GM18909 (cell line): Measurements from ENCODE around the gene TBCD.
"Not testable (repeated sequence)": the region's sequence is repeated elsewhere in the genome, so short reads cannot be mapped to it uniquely, and the experiment has no call there.

Source experiments
- ATAC-seq: cut with Tn5 transposase; IDR thresholded peaks from one replicate; pipeline ENCODE4 v1.9.1; 2021; ENCODE audit warnings: mild to moderate bottlenecking; ENCODE audit not compliant: unreplicated experiment, poor library complexity

Gene TBCD

DNA sequence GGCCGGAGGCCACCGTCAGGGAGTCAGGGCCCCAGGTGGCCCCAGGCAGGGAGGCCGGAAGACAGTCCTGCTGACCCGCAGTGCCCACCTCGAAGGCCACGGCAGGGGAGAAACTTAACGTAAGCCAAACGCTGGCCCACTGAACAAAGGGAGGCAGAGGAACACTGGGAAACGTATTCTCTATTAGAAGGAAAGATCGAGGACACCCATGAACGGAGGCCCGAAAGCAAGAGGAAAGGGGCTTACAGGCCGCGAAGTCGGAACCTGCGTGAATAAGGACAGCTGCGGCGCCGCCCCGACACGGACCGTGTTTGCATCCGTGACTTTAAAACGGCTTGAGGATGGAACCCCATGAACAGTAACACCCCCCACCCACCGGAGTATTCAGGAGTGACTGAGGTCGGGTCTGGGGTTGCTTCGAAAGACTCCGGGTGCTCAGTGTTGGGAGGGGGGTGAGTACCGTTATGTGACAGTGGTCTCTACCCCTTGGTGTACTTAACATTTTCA, 225.2 kb downstream of the TBCD start:
- ATAC-seq, result no peak

DNA sequence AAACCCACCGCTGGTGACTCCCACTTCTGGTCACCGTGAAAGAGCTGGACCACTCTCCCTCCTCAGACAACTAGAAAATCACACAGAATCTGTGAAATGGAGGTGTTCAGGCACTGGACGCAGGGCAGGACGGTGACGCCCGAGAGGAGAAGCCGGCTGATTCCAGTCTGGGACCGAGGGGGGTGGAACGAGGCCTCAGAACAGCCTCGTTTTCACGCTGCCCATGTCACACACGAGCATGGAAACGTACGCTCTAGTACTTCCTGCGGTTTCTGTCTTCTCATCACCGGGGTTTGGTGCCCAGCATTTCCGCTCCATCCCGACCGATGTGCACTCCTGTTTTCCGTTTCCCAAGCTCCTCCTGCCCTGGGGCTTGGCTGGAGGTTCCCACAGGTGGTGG, 225.7 kb downstream of the TBCD start:
- no peak for ATAC-seq

DNA sequence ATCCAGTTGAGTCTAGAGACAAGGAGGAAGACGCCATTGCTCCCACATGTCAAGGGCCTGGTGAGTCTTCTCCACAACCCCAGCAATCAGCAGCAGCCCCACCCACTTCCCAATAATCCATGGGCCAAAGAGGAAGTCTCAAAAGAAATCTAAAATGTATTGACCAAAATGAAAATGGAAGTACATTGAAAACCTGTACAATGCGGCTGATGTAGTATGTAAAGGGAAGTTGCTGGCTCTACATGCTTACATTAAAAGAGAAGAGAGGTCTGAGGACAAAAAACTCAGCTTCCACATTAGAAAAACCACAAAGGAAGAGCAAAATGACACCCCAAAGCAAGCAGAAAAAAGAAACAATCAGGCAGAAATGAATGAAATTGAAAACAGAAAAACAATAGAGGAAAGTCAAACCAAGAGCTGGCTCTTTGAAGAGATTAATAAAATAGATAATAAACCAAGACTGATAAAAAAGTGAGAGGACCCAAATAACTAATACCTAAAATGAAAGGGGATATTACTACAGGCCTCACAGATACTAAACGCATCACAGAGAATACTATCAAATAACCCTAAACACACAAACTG, 227.0 kb downstream of the TBCD start:
- no peak for ATAC-seq

DNA sequence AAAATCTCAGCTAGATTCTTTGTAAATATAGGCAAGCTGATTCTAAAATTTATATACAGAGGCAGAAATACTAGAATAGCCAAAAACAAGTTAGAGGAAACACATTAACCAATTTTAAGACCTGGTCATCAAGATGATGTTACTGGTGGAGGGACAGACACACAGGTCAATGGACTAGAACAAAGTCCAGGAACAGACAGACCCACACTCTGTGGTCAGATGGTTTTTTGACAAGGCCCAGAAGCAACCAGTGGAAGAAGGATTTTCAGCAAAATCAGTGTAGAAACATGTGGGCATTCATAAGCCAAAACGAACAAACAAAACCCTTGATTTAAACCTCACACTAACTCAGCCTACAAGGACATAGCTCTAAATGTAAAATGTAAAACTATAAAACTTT, 227.9 kb downstream of the TBCD start:
- ATAC-seq, result no peak

DNA sequence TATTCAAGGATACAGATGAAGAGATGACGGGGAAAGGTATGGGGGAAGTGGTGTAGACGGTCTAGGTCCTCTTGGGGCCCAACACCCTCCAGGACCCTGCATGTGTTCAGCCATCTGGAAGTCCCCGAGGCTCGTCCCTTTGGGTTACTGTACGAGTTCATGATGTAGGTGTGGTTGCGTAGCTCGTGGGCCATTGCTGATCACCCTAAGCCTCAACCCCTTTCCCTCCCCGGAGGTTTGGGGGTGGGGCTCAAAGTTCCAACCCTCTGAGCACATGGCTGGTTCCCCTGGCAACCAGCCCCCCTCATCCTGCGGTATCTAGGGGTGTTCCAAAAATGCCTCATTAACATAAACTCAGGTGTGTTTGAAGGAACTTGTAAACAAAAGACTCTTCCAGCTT, 228.8 kb downstream of the TBCD start:
- ATAC-seq, result no peak

DNA sequence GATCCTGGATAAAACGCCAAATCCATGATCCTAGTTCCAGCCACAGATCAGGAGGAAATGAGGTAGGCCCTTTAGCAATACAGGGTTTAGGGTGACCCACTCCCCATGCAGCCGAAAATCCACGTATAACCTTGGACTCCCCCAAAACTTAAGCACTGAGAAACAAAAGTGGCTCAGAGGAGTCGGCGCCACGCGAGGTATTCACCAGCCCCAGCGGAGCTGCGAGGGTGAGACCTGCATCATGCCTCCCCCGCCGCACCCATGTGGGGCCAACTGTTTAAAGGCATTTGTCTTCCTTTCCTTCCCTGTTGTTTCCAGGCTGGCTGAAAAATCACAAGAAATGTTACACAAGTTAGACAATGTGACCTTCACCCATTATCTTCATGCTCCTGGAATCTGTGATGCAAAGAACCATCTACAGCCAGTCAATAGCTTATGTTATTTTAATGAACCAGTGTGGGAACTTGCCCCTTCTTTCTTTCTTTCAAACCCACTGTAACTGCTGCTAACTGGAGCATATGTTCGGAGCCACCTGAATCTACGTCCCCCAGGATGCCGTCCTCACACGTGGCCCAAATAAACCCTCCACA, 229.4 kb downstream of the TBCD start:
- ATAC-seq, result no peak

DNA sequence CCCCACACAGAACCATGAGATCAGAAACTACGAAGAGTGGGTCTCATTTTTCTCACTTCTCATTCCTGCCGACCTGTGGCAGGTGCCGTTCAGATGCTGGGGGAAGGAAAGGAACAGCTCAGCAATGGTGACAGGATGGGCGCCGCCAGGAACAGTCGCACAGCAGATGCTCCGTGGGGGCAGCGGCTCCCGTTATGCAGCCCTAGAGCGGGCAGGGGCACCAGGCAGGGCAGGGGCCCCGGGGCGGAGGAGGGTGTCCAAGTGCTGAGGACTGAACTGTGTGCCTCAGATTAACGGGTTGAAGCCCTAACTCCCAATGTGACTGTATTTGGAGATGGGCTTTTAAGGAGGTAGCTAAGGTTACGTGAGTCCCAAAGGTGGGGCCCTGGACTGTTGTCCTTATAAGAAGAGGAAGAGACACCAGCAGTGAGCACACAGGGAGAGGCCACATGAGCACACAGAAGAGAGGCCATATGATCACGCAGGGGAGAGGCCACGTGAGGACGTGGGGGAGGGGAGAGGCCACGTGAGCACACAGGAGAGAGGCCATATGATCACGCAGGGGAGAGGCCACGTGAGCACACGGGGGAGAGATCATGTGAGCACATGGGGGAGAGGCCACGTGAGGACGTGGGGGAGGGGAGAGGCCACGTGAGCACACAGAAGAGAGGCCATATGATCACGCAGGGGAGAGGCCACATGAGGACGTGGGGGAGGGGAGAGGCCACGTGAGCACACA, 231.8 kb downstream of the TBCD start:
- ATAC-seq, result no peak

DNA sequence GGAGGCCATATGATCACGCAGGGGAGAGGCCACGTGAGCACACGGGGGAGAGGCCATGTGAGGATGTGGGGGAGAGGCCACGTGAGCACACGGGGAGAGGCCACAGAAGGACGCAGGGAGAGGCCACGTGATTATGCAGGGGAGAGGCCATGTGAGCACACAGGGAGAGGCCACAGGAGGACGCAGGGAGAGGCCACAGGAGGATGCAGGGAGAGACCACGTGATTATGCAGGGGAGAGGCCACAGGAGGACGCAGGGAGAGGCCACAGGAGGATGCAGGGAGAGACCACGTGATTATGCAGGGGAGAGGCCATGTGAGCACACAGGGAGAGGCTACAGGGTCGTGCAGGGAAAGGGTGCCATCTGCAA, 232.4 kb downstream of the TBCD start:
- ATAC-seq, result not testable (repeated sequence)

DNA sequence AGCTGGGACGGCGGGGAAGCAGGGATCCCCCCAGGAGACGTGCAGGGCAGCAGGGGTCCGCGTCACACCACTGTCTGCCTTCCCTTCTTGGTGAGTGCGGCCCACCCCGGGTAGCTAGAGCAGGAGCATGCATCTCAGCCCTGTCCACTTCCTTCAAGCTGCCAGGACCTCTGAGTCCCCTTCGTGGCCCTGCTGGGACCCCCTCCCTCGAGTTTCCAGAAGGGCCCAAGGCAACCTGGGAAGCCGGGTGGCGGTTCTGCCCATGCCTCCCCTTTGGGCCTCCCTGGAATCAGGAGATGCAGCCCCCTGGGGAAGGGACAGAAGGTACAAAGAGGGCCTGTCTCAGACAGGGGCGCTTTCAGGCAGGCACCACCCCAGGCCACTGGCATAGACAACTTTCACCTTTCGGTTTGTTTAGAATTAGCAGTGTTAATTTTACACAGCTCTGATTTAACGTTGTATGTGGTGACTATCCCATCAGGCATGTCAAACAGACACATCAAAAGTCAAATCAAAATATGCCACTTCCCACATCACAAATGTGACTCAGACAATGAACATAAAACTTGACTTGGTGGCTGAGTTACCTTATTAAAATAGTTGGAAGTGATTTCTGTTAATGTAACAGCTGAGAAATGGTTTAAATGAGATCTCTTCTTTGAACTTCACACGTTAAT, 233.0 kb downstream of the TBCD start:
- ATAC-seq, result no peak

DNA sequence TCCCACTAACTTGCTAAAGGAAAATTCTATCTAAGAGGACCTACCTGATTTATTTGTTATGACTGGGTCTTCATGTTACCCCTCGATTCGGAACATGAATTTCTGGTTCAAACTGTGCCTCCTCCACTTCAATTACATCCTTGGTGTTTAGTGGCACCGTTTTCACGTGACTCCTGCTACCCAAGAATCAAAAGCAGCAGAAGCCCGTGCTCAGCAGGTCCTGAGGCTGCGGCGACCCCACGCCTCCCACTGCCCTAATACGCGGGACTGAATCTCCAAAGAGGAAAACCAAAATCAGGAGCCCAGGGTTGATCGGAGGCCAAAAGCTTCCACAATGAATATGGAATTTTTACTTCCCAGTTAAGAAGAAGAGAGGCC, 233.6 kb downstream of the TBCD start:
- no peak for ATAC-seq

DNA sequence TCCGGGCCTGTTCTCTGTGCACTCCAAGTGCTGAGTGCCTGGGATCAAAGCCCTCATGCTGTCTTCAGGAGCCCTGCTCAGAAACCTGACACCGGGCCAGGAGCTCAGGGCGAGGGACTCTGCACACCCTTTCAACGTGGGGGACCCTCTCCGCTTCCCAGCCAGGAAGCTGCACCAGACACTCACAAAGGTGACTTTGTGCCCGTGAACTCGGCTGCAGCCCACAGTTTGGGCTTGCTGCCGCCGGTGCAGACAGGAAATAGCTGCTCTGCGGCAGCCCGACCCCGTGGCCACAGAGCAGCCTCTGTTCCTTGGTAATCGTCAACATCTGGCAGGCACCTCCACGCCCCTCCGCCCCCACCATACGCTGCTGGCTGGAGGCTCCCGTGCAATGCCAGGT, 234.1 kb downstream of the TBCD start:
- no peak for ATAC-seq

DNA sequence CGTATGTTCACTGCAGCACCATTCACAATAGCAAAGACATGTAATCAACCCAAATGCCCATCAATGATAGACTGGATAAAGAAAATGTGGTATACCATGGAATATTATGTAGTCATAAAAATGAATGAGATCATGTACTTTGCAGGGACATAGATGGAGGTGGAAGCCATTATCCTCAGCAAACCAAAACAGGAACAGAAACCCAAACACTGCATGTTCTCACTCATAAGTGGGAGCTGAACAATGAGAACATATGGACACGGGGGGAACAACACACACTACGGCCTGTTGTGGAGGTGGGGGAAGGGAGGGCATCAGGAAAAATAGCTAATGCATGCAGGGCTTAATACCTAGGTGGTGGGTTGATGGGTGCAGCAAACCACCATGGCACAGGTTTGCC, 237.2 kb downstream of the TBCD start:
- ATAC-seq, result not testable (repeated sequence)

DNA sequence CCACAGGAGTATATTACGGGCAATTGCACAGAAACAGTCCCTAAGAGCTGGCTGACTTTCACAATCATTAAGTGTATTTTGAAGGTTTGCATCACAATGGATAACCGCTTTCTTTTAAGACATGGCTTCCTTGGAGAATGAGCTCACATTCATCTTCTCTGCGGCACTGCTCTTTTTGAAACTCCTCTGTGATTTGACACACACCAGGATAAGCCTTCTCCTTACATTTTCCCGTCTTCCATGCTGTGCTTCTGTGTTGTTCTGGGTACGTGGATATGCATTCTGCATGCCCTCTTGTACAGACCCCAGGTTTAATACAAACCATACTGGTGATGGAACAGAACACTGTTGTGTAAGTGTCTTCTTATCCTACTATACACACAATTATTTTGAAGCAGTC, 238.0 kb downstream of the TBCD start:
- no peak for ATAC-seq

DNA sequence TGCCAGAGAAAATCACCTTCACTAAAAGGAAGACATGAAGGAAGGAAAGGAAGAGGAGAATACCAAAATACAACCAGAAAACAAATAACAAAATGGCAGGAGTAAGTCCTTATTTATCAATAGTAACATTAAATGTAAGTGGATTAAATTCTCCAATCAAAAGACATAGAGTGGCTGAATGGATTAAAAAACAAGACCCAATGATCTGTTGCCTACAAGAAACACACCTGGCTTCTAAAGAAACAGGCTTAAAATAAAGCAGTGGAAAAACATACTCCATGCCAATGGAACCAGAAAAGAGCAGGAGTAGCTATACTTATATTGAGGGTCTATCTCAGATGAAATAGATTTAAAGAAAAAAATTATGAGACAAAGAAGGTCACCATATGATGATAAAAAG, 241.1 kb downstream of the TBCD start:
- no peak for ATAC-seq
